Astrocyte (in vitro differentiated cells and primary cell): ENCODE data around the gene USHBP1. TPM values are rescaled to one million over a fixed set of nuclear protein-coding genes. Genes with fewer than 3 reads are reported as not detected.

ENCODE experiments used
- DNase-seq: peaks from one replicate; pipeline ENCODE4 v3.0.0-alpha.2; 2010; ENCODE audit warnings: low read depth
- FAIRE-seq: peaks from 2 replicates; lab custom pipeline; 2011; peaks lifted over from hg19 to GRCh38; lab: Jason Lieb, UNC
- H2AFZ ChIP-seq: 2 replicates; pipeline ENCODE4 v1.6.0; 2012; ENCODE audit warnings: low read depth, low read length, inconsistent platforms
- H3K27ac ChIP-seq: 2 replicates; pipeline ENCODE4 v1.5.1; 2011; ENCODE audit warnings: low read depth, low read length, inconsistent platforms
- H3K27me3 ChIP-seq: 2 replicates; pipeline ENCODE4 v1.6.0; 2011; ENCODE audit warnings: low read length, inconsistent platforms; ENCODE audit not compliant: insufficient read depth
- H3K36me3 ChIP-seq: 2 replicates; pipeline ENCODE4 v1.5.1; 2011; ENCODE audit warnings: low read length, inconsistent platforms; ENCODE audit not compliant: insufficient read depth
- H3K4me1 ChIP-seq: 2 replicates; pipeline ENCODE4 v1.5.1; 2011; ENCODE audit warnings: low read length, inconsistent platforms; ENCODE audit not compliant: insufficient read depth
- H3K4me2 ChIP-seq: 2 replicates; pipeline ENCODE4 v1.6.0; 2012; ENCODE audit warnings: low read length, inconsistent platforms
- H3K4me3 ChIP-seq: 2 replicates; pipeline ENCODE4 v1.5.1; 2011; ENCODE audit warnings: low read depth, mild to moderate bottlenecking, low read length, inconsistent platforms; ENCODE audit not compliant: insufficient read depth
- H3K79me2 ChIP-seq: 2 replicates; pipeline ENCODE4 v1.6.0; 2012; ENCODE audit warnings: mild to moderate bottlenecking, low read length, inconsistent platforms; ENCODE audit not compliant: insufficient read depth
- H3K9ac ChIP-seq: 2 replicates; pipeline ENCODE4 v1.6.0; 2012; ENCODE audit warnings: mild to moderate bottlenecking, low read length, inconsistent platforms
- H3K9me3 ChIP-seq: 2 replicates; pipeline ENCODE4 v1.5.1; 2012; ENCODE audit warnings: low read depth, mild to moderate bottlenecking, low read length, inconsistent platforms; ENCODE audit not compliant: insufficient read depth
- H4K20me1 ChIP-seq: 2 replicates; pipeline ENCODE4 v1.6.0; 2012; ENCODE audit warnings: low read length, inconsistent platforms; ENCODE audit not compliant: insufficient read depth
- H3K27ac Mint-ChIP-seq: one replicate; pipeline ENCODE4 v1.8.0; 2021; ENCODE audit warnings: mild to moderate bottlenecking, mixed read lengths; ENCODE audit not compliant: unreplicated experiment
- H3K27me3 Mint-ChIP-seq: one replicate; pipeline ENCODE4 v1.8.0; 2021; ENCODE audit warnings: low read depth, mixed read lengths; ENCODE audit not compliant: unreplicated experiment
- H3K36me3 Mint-ChIP-seq: one replicate; pipeline ENCODE4 v1.8.0; 2021; ENCODE audit warnings: low read depth, mixed read lengths; ENCODE audit not compliant: unreplicated experiment
- H3K4me1 Mint-ChIP-seq: one replicate; pipeline ENCODE4 v1.8.0; 2021; ENCODE audit warnings: low read depth, mixed read lengths; ENCODE audit not compliant: unreplicated experiment
- H3K4me3 Mint-ChIP-seq: one replicate; pipeline ENCODE4 v1.8.0; 2021; ENCODE audit warnings: mild to moderate bottlenecking, moderate library complexity, mixed read lengths; ENCODE audit not compliant: unreplicated experiment
- H3K9me3 Mint-ChIP-seq: one replicate; pipeline ENCODE4 v1.8.0; 2021; ENCODE audit warnings: mild to moderate bottlenecking, mixed read lengths; ENCODE audit not compliant: unreplicated experiment
- CTCF ChIP-seq: IDR thresholded peaks from 2 replicates; pipeline ENCODE4 v1.5.1; 2011; ENCODE audit warnings: low read depth, mild to moderate bottlenecking, inconsistent platforms, low read length, moderate library complexity; ENCODE audit not compliant: insufficient read depth
- EZH2 ChIP-seq: IDR thresholded peaks from 2 replicates; pipeline ENCODE4 v1.6.1; 2012; ENCODE audit warnings: mild to moderate bottlenecking, low read length, inconsistent platforms; ENCODE audit not compliant: insufficient read depth
- total RNA-seq: library from RNA; stranded (reverse); gene quantifications from 2 replicates; pipeline ENCODE4 v1.2.1, GENCODE V29; 2021

The USHBP1 gene
- total RNA-seq, 1 donor from 2014 or later, result 0.27 TPM

DNA sequence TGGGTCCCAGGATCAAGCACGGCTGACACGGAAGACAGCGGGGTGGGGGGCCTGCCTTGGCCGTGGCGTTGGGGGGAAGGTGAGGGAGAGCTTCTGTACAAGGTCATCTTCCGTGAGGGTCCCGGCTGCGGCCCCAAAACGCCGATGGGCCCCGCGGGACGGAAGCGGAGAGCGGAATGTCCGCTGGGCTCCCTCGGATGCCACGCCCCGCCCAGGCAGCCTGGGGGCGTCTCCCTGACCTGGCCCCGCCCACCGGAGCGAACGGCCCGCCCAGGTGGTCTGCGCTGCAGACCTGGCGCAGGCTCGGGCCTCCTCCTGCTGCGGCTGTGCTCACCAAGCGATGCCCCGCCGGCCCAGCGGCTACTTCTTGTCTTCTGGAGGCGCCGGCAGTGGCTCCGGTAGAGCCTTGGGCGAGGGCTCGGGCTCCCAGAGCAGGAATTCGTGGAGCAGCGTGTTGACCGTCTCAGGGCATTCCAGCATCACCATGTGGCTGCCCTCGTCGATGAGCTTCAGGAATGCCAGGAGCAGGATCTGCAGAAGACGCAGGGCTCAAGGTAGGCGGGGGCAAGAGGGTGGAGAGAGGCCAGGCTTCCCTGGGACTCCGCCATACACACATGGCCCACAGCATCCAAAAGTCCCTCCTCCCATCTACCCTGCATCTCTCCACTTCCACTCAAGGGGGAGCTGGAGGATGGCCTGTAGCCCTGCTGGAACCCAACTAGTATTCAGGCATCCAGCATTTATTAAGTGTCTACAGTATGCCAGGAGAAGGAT, 27.9 kb upstream of the USHBP1 start:
- peak; percentile 67 for DNase-seq
- H3K36me3 Mint-ChIP-seq, result peaks cover 7% of the 10 kb centered on the region
- H3K4me3 ChIP-seq, result peak overlapping the region; percentile 60
- H3K4me3 Mint-ChIP-seq, result peak overlapping the region; percentile 82
- H3K36me3 ChIP-seq, result no peaks in the 10 kb centered on the region
- peaks cover 1% of the 10 kb centered on the region for H3K9me3 Mint-ChIP-seq
- H3K4me1 Mint-ChIP-seq, result peaks cover 2% of the 10 kb centered on the region
- peak overlapping the region; percentile 99 for H2AFZ ChIP-seq
- peak overlapping the region; percentile 66 for H3K27ac Mint-ChIP-seq
- TF ChIP-seq CTCF (peak; percentile 71), EZH2 (no peak)
- peak overlapping the region; percentile 75 for H3K9ac ChIP-seq
- H3K4me2 ChIP-seq, result peak overlapping the region; percentile 91
- H3K79me2 ChIP-seq, result no peaks in the 10 kb centered on the region
- H3K27me3 Mint-ChIP-seq, result no peaks in the 10 kb centered on the region
- no peak overlapping the region for H3K27ac ChIP-seq
- H4K20me1 ChIP-seq, result no peaks in the 10 kb centered on the region
- H3K27me3 ChIP-seq, result no peaks in the 10 kb centered on the region
- FAIRE-seq, result no peak
- H3K9me3 ChIP-seq, result no peaks in the 10 kb centered on the region
- peaks cover 5% of the 10 kb centered on the region for H3K4me1 ChIP-seq

DNA sequence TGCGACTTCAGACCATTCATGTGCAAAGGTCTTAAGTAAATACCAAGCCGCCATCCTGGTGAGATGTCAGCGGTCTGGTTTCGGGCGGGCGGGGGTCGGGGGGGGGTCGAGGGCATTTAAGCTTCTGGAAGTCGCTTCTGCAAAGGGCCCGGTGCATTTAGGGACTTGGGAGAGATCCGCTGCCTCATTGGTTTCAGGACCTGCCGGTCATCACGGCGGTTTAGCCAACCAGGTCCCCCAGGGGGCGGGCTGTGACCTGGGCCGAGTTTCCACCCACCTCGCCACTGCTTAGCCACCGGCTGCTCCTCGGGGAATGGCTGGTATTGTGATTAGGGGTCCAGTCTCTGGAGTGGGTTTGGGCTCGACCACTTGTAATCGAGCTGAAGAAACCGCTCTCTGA, 24.9 kb upstream of the USHBP1 start:
- H3K27me3 ChIP-seq, result no peaks in the 10 kb centered on the region

More for the DNA sequence above, 24.9 kb upstream of the USHBP1 start:
- no peaks in the 10 kb centered on the region for H3K36me3 ChIP-seq
- H3K4me1 ChIP-seq, result peaks cover 5% of the 10 kb centered on the region
- H3K9me3 Mint-ChIP-seq, result no peaks in the 10 kb centered on the region
- no peak for TF ChIP-seq EZH2
- TF ChIP-seq CTCF, result no peak
- H3K4me3 ChIP-seq, result no peak overlapping the region
- H3K79me2 ChIP-seq, result no peaks in the 10 kb centered on the region
- H3K4me3 Mint-ChIP-seq, result no peak overlapping the region
- no peak overlapping the region for H3K9ac ChIP-seq
- H3K27ac Mint-ChIP-seq, result no peak overlapping the region
- H3K36me3 Mint-ChIP-seq, result peaks cover 4% of the 10 kb centered on the region
- FAIRE-seq (no peak), DNase-seq (peak; percentile 85)
- peak overlapping the region; percentile 50 for H2AFZ ChIP-seq
- no peaks in the 10 kb centered on the region for H3K9me3 ChIP-seq
- H3K4me2 ChIP-seq, result peak overlapping the region; percentile 59
- no peak overlapping the region for H3K27ac ChIP-seq
- no peaks in the 10 kb centered on the region for H4K20me1 ChIP-seq
- H3K27me3 Mint-ChIP-seq, result no peaks in the 10 kb centered on the region
- no peaks in the 10 kb centered on the region for H3K4me1 Mint-ChIP-seq
